Measurements from ENCODE around the gene RHOV. TPM values are rescaled to one million over a fixed set of nuclear protein-coding genes. Genes with fewer than 3 reads are reported as not detected.

RHOV gene
- total and polyA plus RNA-seq, 7 donors, result 0.10 to 0.23 TPM; not detected in 5

DNA sequence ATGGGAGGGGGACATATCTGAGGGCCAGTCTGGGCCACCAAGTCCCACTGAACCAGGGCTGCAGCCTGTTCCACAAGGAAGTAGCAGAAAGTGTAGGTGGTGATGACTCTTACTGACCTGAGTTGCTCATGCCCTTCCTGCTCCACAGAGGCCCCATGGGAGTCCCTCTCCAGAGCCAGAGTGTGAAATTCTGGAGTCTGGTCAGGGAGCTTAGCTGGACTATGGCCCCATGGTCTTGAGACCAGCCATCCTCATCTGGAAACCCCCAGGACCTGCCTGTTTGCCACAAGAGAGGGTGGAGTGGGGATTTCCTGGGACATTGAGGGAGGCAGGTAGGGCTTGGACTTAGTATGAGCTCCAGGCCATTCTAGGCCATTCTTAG lies 27.2 kb downstream of the RHOV start:
- H3K4me3 ChIP-seq, result no peak overlapping the region
- H3K27me3 ChIP-seq (ENCODE audit: insufficient read depth in 3 of 3, low read length in 2 of 3), result peaks cover 0 to 51% (median 21%) of the 10 kb centered on the region in 3 donors
- H3K27ac ChIP-seq, result no peak overlapping the region

DNA sequence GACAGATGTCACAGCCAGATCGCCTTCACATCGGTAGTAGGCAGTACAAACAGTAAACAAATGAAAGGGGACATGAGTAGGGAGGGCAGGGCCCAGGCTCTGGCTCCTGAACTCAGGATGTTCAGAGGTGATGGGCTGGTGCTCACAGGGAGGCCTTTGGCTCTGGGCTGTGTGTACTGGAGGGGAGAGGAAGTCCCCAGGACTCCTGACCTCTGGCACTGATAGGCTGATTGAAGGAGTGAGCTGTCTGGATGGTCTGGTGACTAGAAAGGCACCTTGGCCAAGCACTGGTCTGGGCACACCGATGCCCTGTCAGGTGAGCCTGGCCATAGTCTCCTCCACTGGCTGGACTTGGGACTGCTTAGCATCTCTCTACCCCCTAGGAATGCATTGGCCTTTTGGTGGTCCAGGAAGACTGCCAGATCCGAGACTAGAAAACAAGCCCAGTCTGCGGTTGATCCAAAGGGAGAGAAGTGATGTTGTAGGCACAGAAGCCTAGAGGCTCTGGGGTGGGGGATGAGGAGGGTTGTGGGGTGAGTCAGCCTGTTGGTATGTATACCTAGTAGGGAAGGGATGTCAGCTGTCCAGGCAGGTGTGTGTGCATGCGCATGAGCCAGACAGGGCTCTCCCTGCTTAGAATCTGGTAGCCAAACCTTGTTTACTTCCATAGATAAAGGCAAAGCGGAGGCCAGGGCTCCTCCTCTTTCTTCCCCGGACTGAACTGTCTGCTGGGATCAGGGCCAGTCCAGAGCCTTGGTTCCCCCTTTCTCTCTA lies 28.3 kb downstream of the RHOV start:
- Histone ChIP-seq H3K9me3 (no peaks in the 10 kb centered on the region), H3K4me1 (peaks cover 8% of the 10 kb centered on the region), H3K4me3 (no peak overlapping the region), H3K27ac (no peak overlapping the region), H3K27me3 (ENCODE audit: insufficient read depth in 3 of 3, low read length in 2 of 3) (peaks cover 0 to 51% (median 22%) of the 10 kb centered on the region in 3 donors), H3K36me3 (ENCODE audit: insufficient read depth in 1 of 2, low read depth in 1 of 2) (no peaks in the 10 kb centered on the region)
- intact Hi-C loops (cut with DNase I), result loop anchor here (10.0 kb wide), 1 partner anchor 61 kb away; no protein-coding TSS in a partner anchor
- TF ChIP-seq, protein P1, sequence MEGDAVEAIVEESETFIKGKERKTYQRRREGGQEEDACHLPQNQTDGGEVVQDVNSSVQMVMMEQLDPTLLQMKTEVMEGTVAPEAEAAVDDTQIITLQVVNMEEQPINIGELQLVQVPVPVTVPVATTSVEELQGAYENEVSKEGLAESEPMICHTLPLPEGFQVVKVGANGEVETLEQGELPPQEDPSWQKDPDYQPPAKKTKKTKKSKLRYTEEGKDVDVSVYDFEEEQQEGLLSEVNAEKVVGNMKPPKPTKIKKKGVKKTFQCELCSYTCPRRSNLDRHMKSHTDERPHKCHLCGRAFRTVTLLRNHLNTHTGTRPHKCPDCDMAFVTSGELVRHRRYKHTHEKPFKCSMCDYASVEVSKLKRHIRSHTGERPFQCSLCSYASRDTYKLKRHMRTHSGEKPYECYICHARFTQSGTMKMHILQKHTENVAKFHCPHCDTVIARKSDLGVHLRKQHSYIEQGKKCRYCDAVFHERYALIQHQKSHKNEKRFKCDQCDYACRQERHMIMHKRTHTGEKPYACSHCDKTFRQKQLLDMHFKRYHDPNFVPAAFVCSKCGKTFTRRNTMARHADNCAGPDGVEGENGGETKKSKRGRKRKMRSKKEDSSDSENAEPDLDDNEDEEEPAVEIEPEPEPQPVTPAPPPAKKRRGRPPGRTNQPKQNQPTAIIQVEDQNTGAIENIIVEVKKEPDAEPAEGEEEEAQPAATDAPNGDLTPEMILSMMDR (IDR thresholded peaks at IDR 0.05), result no peak
- ATAC-seq (peak in 1 of 4 donors; percentile 41), DNase-seq (no peak)
- 82 to 89% (median 88%) methylated on average over 8 of the region's 8 CpGs for WGBS, 3 donors

More for the DNA sequence above, 27.2 kb downstream of the RHOV start:
- Histone ChIP-seq H3K9me3 (no peaks in the 10 kb centered on the region), H3K4me1 (peaks cover 8% of the 10 kb centered on the region), H3K36me3 (ENCODE audit: insufficient read depth in 1 of 2, low read depth in 1 of 2) (no peaks in the 10 kb centered on the region)
- intact Hi-C loops (cut with DNase I), result loop anchor here (10.0 kb wide), 1 partner anchor 62 kb away; no protein-coding TSS in a partner anchor
- no peak for ATAC-seq
- TF ChIP-seq, protein P1 (IDR thresholded peaks at IDR 0.05), result no peak
- no peak for DNase-seq

DNA sequence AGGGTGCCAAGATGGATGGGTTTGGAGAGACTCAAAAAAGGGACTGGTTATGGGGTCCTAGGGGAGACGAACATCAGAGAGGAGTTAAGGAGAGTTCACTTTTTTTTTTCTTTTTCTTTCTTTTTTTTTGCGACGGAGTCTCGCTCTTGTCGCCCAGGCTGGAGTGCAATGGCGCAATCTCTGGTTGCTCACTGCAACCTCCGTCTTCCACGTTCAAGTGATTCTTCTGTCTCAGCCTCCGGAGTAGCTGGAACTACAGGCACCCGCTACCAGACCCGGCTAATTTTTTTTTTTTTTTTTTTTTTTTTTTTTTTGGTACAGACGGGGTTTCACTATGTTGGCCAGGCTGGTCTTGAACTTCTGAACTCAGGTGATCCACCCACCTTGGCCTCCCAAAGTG lies 29.0 kb downstream of the RHOV start:
- ATAC-seq, result no peak
- DNase-seq, result no peak
- H3K27ac ChIP-seq, result no peak overlapping the region
- peaks cover 8% of the 10 kb centered on the region for H3K4me1 ChIP-seq
- H3K36me3 ChIP-seq (ENCODE audit: insufficient read depth in 1 of 2, low read depth in 1 of 2), result no peaks in the 10 kb centered on the region
- TF ChIP-seq, protein P1 (IDR thresholded peaks at IDR 0.05), result no peak
- no peaks in the 10 kb centered on the region for H3K9me3 ChIP-seq
- peaks cover 0 to 51% (median 22%) of the 10 kb centered on the region in 3 donors for H3K27me3 ChIP-seq (ENCODE audit: insufficient read depth in 3 of 3, low read length in 2 of 3)
- WGBS, 3 donors, result 50 to 59% (median 55%) methylated on average over 10 to 12 of the region's 12 CpGs
- intact Hi-C loops (cut with DNase I), result loop anchor here (10.0 kb wide), 1 partner anchor 60 kb away; no protein-coding TSS in a partner anchor
- H3K4me3 ChIP-seq, result peak overlapping the region; percentile 58

DNA sequence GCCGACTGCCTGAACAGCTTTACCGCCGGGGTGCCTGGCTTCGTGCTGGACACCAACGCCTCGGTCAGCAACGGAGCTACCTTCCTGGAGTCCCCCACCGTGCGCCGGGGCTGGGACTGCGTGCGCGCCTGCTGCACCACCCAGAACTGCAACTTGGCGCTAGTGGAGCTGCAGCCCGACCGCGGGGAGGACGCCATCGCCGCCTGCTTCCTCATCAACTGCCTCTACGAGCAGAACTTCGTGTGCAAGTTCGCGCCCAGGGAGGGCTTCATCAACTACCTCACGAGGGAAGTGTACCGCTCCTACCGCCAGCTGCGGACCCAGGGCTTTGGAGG lies 29.4 kb downstream of the RHOV start:
- Histone ChIP-seq H3K4me1 (peaks cover 8% of the 10 kb centered on the region), H3K27me3 (ENCODE audit: insufficient read depth in 3 of 3, low read length in 2 of 3) (peaks cover 0 to 51% (median 22%) of the 10 kb centered on the region in 3 donors), H3K36me3 (ENCODE audit: insufficient read depth in 1 of 2, low read depth in 1 of 2) (no peaks in the 10 kb centered on the region), H3K4me3 (peak overlapping the region; percentile 58), H3K9me3 (no peaks in the 10 kb centered on the region), H3K27ac (no peak overlapping the region)
- WGBS, 3 donors, result 1 to 2% (median 2%) methylated on average over 27 to 28 of the region's 28 CpGs
- TF ChIP-seq, protein P1 (IDR thresholded peaks at IDR 0.05), result no peak
- ATAC-seq, result peak in 2 of 4 donors; percentile 19 to 21
- intact Hi-C loops (cut with DNase I), result loop anchor here (10.0 kb wide), 1 partner anchor 60 kb away; no protein-coding TSS in a partner anchor
- peak; percentile 29 to 54 for DNase-seq

Measured in psoas muscle (tissue), 8 donors.